Measurements from ENCODE around the gene HGS. TPM values are rescaled to one million over a fixed set of nuclear protein-coding genes. Genes with fewer than 3 reads are reported as not detected.

The HGS gene
- total and polyA plus RNA-seq, 2 of the 4 experiments (the other 2 are of a cell fraction), result 52.5 to 137 TPM

GRCh38 chr17:81641825-81642489, 41.9 kb upstream of the HGS start (continued):
- TF ChIP-seq BHLHE40 (IDR thresholded peaks at IDR 0.05; ENCODE audit: low read depth, low read length), result no peak
- TF ChIP-seq RFX5 (IDR thresholded peaks at IDR 0.05; ENCODE audit: low read depth, low read length), result no peak

DNA sequence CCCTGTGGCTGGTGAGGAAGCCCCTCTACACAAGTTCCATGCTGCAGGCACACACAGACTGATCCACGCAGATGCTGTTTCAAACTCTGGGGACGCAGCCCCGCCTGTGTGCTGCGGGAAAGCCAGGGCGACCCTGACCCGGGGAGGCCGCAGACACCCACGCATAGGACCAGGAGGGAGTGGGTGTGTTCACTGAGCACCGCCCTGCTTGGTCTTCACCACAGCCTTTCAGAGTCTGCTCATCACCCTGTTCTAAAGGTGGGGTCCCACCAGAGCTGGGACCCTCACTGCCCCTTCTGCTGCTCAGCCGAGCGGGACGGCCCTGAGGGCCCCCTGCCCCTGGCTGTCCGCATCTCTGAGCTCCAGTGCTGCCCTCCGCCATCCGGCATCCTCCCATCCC, 39.3 kb upstream of the HGS start:
- no TSS peak for BruUV-seq (replicated peaks)
- no peak for DNase-seq
- Histone ChIP-seq H3K79me1 (ENCODE audit: low read depth in 1 of 2, low read length in 2 of 2) (peaks cover 5 to 9% of the 10 kb centered on the region in 2 experiments; a peak in 1 of 4 replicates), H3K18ac (ENCODE audit: low read depth, low read length) (no peak overlapping the region), H3K56ac (ENCODE audit: extremely low read depth, insufficient read depth, low read length) (no peak overlapping the region), H2BK15ac (ENCODE audit: low read depth, low read length) (no peak overlapping the region), H2AK9ac (replicated peaks; ENCODE audit: low read depth, low read length, poor library complexity) (no peak overlapping the region), H2BK120ac (ENCODE audit: low read depth, low read length) (no peak overlapping the region), H3K14ac (replicated peaks; ENCODE audit: low read depth, low read length) (no peak overlapping the region), H3K4ac (ENCODE audit: low read depth, low read length) (no peak overlapping the region), H3K4me1 (ENCODE audit: control insufficient read depth, insufficient read depth, low read length) (peaks cover 10% of the 10 kb centered on the region), H3K27me3 (ENCODE audit: control insufficient read depth, insufficient read depth, low read length) (peaks cover 19% of the 10 kb centered on the region), H2AK5ac (ENCODE audit: low read depth, low read length) (no peak overlapping the region), H3K9me3 (ENCODE audit: control insufficient read depth, insufficient read depth, low read length) (peaks cover 8% of the 10 kb centered on the region; the same call in 1 of the 2 replicates), H4K91ac (ENCODE audit: insufficient read depth, low read depth, low read length) (no peak overlapping the region), H3K36me3 (ENCODE audit: control insufficient read depth, insufficient read depth, low read length) (0 out of 2 replicates have a peak, but pooled peaks cover 2% of the 10 kb centered on the region), H3K9me1 (ENCODE audit: insufficient read depth, low read length) (peaks cover 10% of the 10 kb centered on the region), H3K4me3 (ENCODE audit: insufficient read depth, low read depth, low read length) (no peak overlapping the region), H2AFZ (replicated peaks; ENCODE audit: low read length, poor library complexity) (no peak overlapping the region), H4K8ac (ENCODE audit: low read depth in 2 of 2, low read length in 2 of 2) (no peak overlapping the region), H2BK5ac (ENCODE audit: low read depth, low read length, poor library complexity, severe bottlenecking) (no peak overlapping the region), H4K20me1 (ENCODE audit: insufficient read depth, low read length) (no peaks in the 10 kb centered on the region), H3K27ac (ENCODE audit: insufficient read depth, low read length) (no peak overlapping the region), H4K5ac (ENCODE audit: low read depth, low read length) (no peak overlapping the region), H3K9ac (ENCODE audit: low read depth, low read length) (no peak overlapping the region), H3K23ac (ENCODE audit: low read depth, low read length) (no peak overlapping the region), H3K4me2 (ENCODE audit: low read depth, low read length) (no peak overlapping the region), H2BK20ac (ENCODE audit: low read depth, low read length) (no peak overlapping the region)
- TF ChIP-seq CEBPB (IDR thresholded peaks at IDR 0.05; ENCODE audit: low read depth, low read length) (no peak), RAD21 (IDR thresholded peaks at IDR 0.05; ENCODE audit: low read length) (no peak)
- CTCF ChIA-PET, result no interaction called here
- intact Hi-C loops (cut with micrococcal nuclease) (no loop called here), dilution Hi-C loops (cut with HindIII; ENCODE audit: low sequenced_read_pairs, unreplicated experiment) (no loop called here), in situ Hi-C loops (cut with MboI; ENCODE audit: low sequenced_read_pairs) (no loop called here)
- WGBS, 2 experiments (ENCODE audit: extremely low coverage in 2 of 2, insufficient read length in 1 of 2), result 86% methylated on average over 7 of the region's 15 CpGs; no CpG with 5 or more reads in 1 of the 2 experiments
- POLR2A ChIA-PET (ENCODE audit: unreplicated experiment), result no interaction called here
- no peak for ATAC-seq (ENCODE audit: low read depth)
